ENCODE data around the gene LEMD1.

Gene LEMD1

DNA sequence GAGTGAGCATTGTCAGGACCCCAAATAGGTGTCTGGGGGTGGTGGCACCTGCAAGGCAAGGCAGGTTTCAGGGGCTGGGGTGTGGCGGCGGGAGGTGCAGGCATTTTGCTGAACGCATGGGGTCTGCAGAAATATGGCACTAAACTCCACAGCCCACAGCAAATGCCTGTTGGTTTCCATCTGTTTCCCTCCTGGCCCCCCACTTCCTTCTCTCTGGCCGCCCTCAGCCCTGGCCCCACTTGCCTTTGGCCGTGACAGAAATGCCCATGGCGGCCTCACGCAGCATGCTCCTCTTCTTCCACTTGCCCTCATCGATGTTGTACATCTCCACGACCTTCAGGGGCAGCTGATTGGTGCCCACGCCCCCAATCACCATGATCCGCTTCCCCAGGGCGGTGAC, 78.9 kb downstream of the LEMD1 start:
- H3K27me3 ChIP-seq (ENCODE audit: insufficient read depth, low read length) = peaks cover 68% of the 10 kb centered on the region
- no peaks in the 10 kb centered on the region for H3K79me2 ChIP-seq (ENCODE audit: control insufficient read depth, insufficient read depth, low read length, unreplicated experiment)
- no peaks in the 10 kb centered on the region for H3K36me3 ChIP-seq (ENCODE audit: insufficient read depth, low read length)
- H3K4me3 ChIP-seq (ENCODE audit: low read depth, low read length) = no peak overlapping the region
- no peak overlapping the region for H2AFZ ChIP-seq (ENCODE audit: low read length, unreplicated experiment)
- peaks cover 5% of the 10 kb centered on the region for H3K4me1 ChIP-seq (ENCODE audit: control insufficient read depth, insufficient read depth, low read length, unreplicated experiment)
- no peak overlapping the region for H3K27ac ChIP-seq (ENCODE audit: low read depth, low read length)

DNA sequence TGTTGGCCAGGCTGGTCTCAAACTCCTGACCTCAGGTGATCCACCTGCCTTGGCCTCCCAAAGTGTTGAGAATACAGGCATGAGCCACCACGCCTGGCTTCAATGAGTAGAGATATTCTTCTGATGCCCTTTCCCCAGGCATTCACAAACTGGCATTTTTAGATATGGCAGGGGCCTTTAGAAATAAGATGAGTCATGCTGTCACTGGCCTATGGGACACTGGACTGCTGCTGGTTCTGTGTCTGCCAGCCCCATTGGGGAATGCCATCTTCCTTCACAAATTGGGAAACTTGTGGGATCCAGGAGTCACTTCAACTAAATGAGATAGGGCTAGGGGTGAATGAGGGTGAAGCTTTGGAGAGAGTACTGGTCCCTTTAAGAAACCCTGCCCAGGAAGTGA, 81.2 kb downstream of the LEMD1 start:
- Histone ChIP-seq H3K27ac (ENCODE audit: low read depth, low read length) (no peak overlapping the region), H3K79me2 (ENCODE audit: control insufficient read depth, insufficient read depth, low read length, unreplicated experiment) (no peaks in the 10 kb centered on the region), H3K27me3 (ENCODE audit: insufficient read depth, low read length) (peaks cover 61% of the 10 kb centered on the region), H3K4me3 (ENCODE audit: low read depth, low read length) (no peak overlapping the region), H3K4me1 (ENCODE audit: control insufficient read depth, insufficient read depth, low read length, unreplicated experiment) (peaks cover 5% of the 10 kb centered on the region), H2AFZ (ENCODE audit: low read length, unreplicated experiment) (no peak overlapping the region), H3K36me3 (ENCODE audit: insufficient read depth, low read length) (no peaks in the 10 kb centered on the region)

DNA sequence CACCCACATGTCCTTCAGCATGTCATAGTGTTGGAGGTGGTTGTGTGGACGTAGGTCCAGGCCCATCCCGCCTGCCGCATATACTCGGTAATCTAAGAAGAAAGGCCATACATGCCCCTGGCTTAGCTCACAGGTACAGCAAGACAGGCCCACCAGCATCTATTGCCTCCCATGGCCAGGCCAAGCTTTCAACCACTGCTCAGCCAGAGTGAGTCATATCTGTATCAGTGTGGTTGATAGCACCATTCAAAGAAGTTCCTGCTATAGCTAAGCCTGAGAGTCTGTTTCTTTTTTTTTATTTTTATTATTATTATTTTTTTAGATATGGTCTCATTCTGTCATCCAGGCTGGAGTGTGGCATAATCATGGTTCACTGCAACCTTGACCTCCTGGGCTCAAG, 82.1 kb downstream of the LEMD1 start:
- Histone ChIP-seq H3K36me3 (ENCODE audit: insufficient read depth, low read length) (no peaks in the 10 kb centered on the region), H3K4me1 (ENCODE audit: control insufficient read depth, insufficient read depth, low read length, unreplicated experiment) (peaks cover 5% of the 10 kb centered on the region), H2AFZ (ENCODE audit: low read length, unreplicated experiment) (no peak overlapping the region), H3K79me2 (ENCODE audit: control insufficient read depth, insufficient read depth, low read length, unreplicated experiment) (no peaks in the 10 kb centered on the region), H3K4me3 (ENCODE audit: low read depth, low read length) (no peak overlapping the region), H3K27me3 (ENCODE audit: insufficient read depth, low read length) (peaks cover 55% of the 10 kb centered on the region), H3K27ac (ENCODE audit: low read depth, low read length) (no peak overlapping the region)

DNA sequence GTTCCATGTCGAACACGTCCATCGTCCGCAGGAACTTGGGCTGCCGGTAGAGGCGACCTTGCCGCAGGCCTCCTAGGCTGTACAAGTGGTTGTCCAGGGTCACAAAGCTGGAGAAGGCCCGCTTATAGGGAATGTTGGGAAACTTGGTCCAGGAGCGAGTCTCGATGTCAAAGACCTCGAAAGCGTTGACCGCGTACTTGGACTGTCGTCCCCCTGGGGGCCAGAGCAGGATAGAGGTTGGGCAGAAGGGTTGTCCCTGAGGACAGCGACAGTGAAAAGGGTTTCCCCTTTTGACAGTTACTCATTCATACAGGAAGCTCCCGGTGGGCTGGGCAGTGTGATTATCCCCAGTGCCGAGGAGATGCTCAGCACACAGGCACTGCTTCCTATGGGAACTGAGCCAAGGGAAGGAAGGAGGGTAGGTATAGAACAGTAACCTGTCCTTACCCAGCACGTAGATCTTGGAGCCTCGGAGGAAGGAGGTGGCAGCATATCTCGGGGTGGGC, 82.6 kb downstream of the LEMD1 start:
- no peaks in the 10 kb centered on the region for H3K79me2 ChIP-seq (ENCODE audit: control insufficient read depth, insufficient read depth, low read length, unreplicated experiment)
- peaks cover 55% of the 10 kb centered on the region for H3K27me3 ChIP-seq (ENCODE audit: insufficient read depth, low read length)
- no peak overlapping the region for H3K4me3 ChIP-seq (ENCODE audit: low read depth, low read length)
- no peak overlapping the region for H3K27ac ChIP-seq (ENCODE audit: low read depth, low read length)
- H3K4me1 ChIP-seq (ENCODE audit: control insufficient read depth, insufficient read depth, low read length, unreplicated experiment) = peaks cover 5% of the 10 kb centered on the region
- H2AFZ ChIP-seq (ENCODE audit: low read length, unreplicated experiment) = no peak overlapping the region
- no peaks in the 10 kb centered on the region for H3K36me3 ChIP-seq (ENCODE audit: insufficient read depth, low read length)

DNA sequence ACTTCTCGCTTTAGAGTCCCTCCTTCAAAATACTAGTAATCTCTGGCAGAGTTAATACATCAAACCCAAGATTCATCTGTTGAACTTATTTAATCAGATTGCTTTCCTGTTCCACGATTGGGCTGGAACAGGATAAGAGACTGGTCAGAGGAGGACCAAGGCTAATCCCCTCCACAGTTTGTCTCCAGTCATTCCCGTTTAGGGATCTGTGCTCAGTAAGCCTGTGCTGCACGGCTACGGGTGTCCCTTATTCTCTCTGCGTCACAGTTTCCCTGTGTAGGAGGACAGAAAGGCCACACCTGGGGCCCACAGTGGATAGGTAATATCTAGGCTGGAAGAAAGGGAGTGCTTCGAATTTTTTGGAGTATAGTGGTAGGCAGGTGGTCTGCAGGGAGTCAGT, 83.8 kb downstream of the LEMD1 start:
- Histone ChIP-seq H2AFZ (ENCODE audit: low read length, unreplicated experiment) (no peak overlapping the region), H3K4me1 (ENCODE audit: control insufficient read depth, insufficient read depth, low read length, unreplicated experiment) (no peaks in the 10 kb centered on the region), H3K27me3 (ENCODE audit: insufficient read depth, low read length) (peaks cover 43% of the 10 kb centered on the region), H3K27ac (ENCODE audit: low read depth, low read length) (no peak overlapping the region), H3K79me2 (ENCODE audit: control insufficient read depth, insufficient read depth, low read length, unreplicated experiment) (no peaks in the 10 kb centered on the region), H3K4me3 (ENCODE audit: low read depth, low read length) (no peak overlapping the region), H3K36me3 (ENCODE audit: insufficient read depth, low read length) (no peaks in the 10 kb centered on the region)

DNA sequence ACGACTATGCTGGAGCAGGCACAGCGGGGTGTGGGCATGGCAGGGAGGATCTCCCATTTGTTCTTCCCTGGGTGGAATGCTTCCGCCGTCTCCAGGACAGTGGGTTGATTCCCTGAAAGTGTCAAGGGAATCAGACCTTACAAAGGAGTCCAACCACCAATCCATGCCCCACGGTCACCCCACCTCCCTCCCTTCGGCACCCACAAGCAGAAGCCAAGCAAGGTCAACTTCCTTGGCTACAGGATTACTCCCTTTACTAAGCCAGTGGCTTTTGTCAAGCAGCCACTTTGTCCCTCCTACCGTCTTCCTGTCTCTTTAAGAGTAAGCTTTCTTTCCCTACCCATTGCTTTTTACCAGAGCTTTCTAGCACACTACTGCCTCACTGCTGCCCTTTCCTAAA, 84.4 kb downstream of the LEMD1 start:
- H3K36me3 ChIP-seq (ENCODE audit: insufficient read depth, low read length) = no peaks in the 10 kb centered on the region
- no peak overlapping the region for H2AFZ ChIP-seq (ENCODE audit: low read length, unreplicated experiment)
- H3K4me3 ChIP-seq (ENCODE audit: low read depth, low read length) = no peak overlapping the region
- no peaks in the 10 kb centered on the region for H3K79me2 ChIP-seq (ENCODE audit: control insufficient read depth, insufficient read depth, low read length, unreplicated experiment)
- H3K4me1 ChIP-seq (ENCODE audit: control insufficient read depth, insufficient read depth, low read length, unreplicated experiment) = no peaks in the 10 kb centered on the region
- peaks cover 38% of the 10 kb centered on the region for H3K27me3 ChIP-seq (ENCODE audit: insufficient read depth, low read length)
- no peak overlapping the region for H3K27ac ChIP-seq (ENCODE audit: low read depth, low read length)

DNA sequence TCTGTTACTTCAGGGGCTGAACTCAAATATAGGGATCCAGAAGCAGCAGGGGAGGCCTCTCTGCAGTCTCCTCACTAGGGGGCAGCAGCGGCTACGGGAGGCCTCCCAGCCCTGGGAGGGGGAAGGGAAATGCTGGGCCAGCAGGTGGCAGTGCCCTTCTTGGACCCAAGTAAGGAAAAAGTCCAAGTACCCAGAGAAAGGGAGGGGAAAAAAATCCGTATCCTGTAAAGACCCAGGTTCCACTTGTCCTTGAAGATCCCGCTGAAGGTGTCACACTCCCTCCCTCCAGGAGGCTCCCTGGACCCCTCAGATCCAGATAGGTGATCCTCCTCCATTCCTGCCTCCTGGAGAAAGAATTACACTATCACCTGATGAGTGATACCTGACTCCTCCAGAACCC, 86.2 kb downstream of the LEMD1 start:
- Histone ChIP-seq H3K79me2 (ENCODE audit: control insufficient read depth, insufficient read depth, low read length, unreplicated experiment) (no peaks in the 10 kb centered on the region), H3K4me3 (ENCODE audit: low read depth, low read length) (no peak overlapping the region), H3K27ac (ENCODE audit: low read depth, low read length) (no peak overlapping the region), H3K4me1 (ENCODE audit: control insufficient read depth, insufficient read depth, low read length, unreplicated experiment) (no peaks in the 10 kb centered on the region), H3K27me3 (ENCODE audit: insufficient read depth, low read length) (peaks cover 34% of the 10 kb centered on the region), H3K36me3 (ENCODE audit: insufficient read depth, low read length) (no peaks in the 10 kb centered on the region), H2AFZ (ENCODE audit: low read length, unreplicated experiment) (no peak overlapping the region)

DNA sequence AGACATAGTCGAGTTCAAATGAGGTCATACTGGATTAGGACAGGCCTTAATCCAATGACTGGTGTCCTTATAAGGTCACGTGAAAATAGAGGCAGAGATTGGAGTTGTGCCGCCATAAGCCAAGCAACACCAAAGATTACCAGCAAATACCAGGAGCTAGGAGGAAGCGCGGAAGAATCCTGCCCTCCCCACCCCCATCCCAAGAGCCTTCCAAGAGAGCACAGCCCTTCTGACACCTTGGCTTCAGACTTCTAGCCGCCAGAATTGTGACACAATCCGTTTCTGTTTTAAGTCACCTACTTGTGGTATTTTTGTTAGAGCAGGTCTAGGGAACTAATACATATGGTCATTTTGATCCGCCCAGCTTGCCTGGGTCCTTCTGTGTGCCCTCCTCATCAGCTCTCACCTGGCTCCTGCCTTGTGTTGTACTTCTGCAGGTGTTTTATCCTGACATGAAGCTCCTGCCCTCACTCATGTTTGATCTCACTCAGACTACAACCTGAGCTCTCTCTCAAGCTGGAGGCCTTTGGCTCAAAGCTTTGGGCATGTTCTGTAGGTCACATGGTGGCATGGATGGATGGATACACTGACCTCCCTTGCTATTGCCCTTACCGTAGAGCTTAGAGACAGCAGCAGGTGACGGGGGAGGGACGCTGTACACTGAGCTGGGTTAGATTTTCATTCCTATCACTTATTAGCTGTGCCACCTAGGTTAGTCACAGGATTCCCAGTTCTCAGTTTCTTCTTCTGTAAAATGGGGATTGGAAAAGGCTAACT, 89.7 kb downstream of the LEMD1 start:
- H2AFZ ChIP-seq (ENCODE audit: low read length, unreplicated experiment) = no peak overlapping the region
- H3K27ac ChIP-seq (ENCODE audit: low read depth, low read length) = no peak overlapping the region
- no peaks in the 10 kb centered on the region for H3K79me2 ChIP-seq (ENCODE audit: control insufficient read depth, insufficient read depth, low read length, unreplicated experiment)
- H3K36me3 ChIP-seq (ENCODE audit: insufficient read depth, low read length) = no peaks in the 10 kb centered on the region
- H3K4me1 ChIP-seq (ENCODE audit: control insufficient read depth, insufficient read depth, low read length, unreplicated experiment) = no peaks in the 10 kb centered on the region
- peaks cover 35% of the 10 kb centered on the region for H3K27me3 ChIP-seq (ENCODE audit: insufficient read depth, low read length)
- no peak overlapping the region for H3K4me3 ChIP-seq (ENCODE audit: low read depth, low read length)
